Dedifferentiated amniotic fluid mesenchymal stem cell (primary cell): Measurements from ENCODE around the gene PTPN4.
"Not testable (repeated sequence)": the region's sequence is repeated elsewhere in the genome, so short reads cannot be mapped to it uniquely, and the experiment has no call there.

Experiments used
- DNase-seq: peaks from one replicate; pipeline ENCODE4 v3.0.0-alpha.2; 2016; ENCODE audit errors: extremely low spot score

PTPN4 gene

DNA sequence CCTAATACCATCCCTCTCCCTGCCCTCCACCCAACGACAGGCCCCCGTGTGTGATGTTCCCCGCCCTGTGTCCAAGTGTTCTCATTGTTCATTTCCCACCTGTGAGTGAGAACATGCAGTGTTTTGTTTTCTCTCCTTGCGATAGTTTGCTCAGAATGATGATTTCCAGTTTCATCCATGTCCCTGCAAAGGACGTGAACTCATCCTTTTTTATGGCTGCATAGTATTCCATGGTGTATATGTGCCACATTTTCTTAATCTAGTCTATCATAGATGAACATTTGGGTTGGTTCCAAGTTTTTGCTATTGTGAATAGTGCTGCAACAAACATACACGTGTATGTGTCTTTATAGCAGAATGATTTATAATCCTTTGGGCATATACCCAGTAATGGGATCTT, 44.7 kb downstream of the PTPN4 start:
- not testable (repeated sequence) for DNase-seq

DNA sequence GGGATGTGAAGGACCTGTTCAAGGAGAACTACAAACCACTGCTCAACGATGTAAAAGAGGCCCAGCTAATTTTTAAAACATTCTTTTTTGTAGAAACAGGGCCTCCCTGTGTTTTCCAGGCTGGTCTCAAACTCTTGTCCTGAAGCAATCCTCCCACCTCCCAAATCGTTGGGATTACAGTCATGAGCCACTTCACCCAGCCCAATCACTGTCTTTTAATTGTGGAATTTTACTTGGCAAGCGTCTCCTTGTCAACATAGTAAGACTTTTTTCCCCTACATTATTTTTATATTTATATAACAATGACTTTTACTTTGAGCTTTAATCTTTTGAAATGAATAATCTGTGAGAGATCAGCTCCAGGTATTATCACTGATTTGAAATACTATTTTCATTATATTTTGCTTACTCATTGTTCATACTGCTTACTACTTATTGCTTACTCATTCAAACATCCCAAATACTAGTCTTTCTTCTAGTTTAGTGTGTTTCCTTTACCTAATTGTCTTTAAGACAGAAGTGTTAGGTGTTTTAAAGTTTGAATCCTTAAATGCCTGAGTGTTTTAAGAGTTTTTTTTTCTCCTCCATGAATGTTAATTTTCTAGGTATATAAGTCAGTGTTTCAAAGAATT, 48.9 kb downstream of the PTPN4 start:
- no peak for DNase-seq

DNA sequence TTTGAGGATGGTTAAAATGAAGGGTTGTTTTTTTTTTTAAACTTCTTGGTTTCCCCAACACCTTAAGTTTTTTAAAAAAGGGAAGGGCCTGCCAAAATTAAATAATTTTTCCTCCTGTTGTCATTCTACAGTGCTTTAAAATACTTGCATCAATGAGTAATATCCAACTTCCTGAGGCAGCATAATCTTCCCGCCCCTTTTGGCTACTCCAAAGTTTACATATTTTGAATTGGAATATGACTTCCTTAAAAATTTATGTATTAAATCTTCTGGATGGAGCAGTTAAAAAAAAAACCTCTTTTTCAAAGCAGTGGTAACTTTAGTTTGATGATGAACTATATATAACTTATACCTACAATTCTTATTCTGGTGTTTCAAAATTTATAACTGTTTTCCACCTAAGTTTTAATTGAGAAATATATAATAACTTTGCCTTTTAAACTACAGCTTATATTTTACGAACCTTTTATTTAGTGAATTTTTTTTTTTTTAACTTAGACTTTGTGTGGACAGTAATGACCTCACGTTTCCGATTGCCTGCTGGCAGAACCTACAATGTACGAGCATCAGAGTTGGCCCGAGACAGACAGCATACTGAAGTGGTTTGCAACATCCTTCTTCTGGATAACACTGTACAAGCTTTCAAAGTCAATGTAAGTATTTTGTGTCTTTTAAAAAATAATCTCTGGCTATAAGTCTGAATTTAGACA, 49.8 kb downstream of the PTPN4 start:
- peak; percentile 58 for DNase-seq

DNA sequence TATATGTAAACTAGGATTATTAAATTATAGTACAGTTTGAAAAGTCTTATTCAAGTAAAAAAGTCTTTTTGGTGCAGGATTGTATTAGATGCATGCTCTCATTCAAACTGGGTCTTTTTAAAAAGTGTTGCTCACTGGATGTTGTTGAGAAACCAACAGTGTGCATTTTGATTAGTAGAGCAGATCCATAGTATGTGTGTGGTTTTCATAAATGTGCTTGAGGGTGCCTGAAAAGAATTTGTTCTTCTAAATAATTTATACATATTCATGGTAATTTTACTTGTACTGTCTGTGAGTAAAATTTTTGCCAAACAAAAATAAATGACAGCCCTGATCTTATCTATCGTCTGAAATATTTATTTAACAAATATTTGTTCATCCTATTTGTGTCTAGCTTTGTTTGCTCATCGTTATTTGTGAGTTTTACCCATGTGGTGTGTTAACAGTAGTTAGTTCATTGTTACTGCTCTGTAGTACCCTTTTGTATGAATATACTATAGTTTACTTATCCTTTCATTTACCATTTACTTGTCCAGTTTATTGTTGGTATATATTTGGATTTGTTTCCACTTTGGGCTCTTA, 50.4 kb downstream of the PTPN4 start:
- no peak for DNase-seq

DNA sequence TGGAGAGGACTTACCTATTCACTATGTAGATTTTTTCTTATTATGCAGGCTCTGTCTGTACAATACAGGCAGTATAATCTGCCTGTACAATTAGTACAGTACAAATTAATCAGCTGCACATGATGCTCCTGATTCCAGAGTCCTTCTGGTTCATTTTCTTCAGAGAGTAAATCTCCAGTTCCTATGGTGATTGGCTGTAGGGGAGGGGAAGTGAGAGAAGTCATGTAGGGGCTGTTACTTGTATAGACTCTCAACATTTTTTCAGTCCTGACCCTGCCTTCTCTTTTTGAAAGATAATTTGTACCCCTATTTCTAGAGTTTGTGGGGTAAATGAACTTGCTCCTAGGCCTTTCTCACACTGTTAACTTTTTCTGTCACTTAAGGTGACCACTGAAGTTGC, 54.5 kb downstream of the PTPN4 start:
- DNase-seq: no peak

DNA sequence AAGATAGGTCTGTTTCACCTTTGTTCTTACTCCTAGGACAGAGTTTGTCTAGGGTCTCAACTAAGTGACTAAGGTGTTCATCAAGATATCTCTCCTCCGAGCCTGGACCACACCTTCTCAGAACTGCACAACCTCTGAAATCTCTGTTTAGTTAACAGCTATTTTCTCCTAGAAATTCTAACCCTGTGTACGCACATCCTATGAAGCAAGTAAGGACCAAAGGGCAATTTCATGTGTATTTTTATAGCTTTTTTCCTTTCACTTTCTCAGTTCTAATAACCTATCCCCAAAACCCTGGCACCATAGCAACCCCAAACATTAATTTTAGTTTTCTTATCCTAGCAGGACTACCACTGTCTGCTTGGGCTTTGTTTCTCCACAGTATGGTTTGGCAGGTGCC, 59.1 kb downstream of the PTPN4 start:
- DNase-seq: no peak

DNA sequence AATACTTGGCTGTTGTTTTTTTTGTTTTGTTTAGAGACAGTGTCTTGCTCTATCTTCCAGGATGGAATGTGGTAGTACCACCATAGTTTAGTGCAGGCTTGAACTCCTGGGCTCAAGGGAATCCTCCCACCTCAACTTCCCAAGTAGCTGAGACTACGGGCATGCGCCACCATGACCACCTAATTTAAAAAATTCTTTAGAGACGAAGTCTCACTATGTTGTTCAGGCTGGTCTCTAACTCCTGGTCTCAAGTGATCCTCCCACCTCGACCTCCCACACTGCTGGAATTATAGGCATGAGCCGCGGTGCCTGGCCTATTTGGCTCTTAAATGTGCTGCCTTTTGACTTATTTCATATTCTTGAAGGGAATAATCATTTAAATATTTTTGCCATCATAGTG, 60.1 kb downstream of the PTPN4 start:
- DNase-seq: no peak

DNA sequence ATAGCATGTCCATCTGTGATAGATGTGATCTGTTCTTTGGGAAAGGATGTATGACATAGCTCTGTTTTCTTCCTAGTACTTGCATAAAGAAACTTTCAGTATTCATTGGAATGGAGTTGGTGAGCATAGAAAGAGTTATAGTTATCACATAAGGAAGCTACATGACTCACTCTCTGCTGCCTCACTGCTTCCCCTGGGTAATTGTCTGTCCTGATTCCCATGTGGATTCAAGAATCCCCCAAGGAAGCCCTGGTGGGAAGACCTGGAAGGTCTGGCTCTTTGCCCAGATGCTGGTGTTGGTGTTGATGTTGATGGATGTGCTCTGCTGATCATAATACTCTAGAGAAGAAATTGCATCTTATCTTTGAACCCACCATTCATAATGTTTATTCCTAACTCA, 60.6 kb downstream of the PTPN4 start:
- DNase-seq: no peak

DNA sequence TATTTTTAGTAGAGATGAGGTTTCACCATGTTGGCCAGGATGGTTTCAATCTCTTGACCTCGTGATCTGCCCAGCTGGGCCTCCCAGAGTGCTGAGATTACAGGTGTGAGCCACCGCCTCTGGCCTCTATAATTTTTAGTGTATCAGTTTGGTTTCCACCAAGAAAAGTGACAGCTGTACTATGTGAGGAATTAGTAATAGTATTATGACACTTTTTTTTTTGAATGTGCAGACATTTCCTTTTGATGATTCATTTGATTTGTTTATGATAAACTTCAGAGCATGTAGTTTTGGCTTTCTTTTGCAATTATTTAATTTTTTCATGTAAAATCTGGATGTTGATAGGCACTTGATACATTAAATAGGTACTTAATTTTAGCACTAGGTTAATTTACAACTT, 61.5 kb downstream of the PTPN4 start:
- DNase-seq: no peak

DNA sequence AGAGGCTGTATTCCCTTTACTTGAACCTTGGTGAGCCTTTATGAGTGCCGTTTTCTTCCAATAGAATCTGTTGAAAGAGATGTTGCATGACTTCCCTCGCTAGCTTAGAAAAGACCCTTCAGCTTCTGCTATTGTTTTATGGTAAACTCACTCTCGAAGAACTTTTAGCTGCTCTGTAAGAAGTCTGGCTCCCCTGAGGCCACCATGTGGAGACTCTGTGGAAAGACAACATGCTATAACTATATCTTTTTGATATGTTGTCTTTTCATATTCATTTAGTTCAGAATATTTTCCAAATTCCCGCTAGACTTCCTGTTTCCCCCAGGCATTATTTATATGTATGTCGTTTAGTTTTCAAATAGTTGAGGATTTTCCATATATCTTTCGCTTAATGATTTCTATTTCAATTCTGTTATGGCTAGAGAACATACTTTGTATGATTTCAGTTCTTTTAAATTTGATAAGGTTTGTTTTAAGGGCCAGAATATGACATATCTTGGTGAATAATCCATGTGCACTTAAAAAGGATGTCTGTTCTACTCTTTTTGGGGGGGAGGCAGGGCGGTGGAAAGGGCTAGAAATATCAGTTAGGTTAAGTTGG, 64.1 kb downstream of the PTPN4 start:
- peak; percentile 45 for DNase-seq

DNA sequence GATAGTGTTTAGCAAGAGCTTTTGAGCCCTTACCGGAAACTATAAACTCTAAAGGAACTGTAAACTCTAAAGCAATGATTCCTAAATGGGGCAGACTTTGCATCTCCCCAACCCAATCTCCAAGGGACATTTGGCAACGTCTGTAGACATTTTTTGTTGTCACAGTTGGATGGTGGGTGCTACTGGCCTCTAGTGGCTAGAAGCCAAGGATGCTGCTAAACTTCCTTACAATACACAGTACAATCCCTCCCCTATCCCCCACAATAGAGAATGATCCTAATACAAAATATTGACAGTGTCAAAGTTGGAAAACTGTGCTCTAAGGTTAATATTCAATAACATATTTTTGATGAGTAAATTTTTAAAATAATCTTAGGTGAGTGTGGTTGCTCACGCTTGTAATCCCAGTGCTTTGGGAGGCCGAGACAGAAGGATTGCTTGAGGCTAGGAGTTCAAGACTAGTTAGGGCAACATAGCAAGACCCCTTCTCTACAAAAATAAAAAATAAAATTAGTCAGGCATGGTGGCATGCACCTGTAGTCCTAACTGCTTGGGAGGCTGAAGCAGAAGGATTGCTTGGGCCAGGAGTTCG, 66.7 kb downstream of the PTPN4 start:
- no peak for DNase-seq

DNA sequence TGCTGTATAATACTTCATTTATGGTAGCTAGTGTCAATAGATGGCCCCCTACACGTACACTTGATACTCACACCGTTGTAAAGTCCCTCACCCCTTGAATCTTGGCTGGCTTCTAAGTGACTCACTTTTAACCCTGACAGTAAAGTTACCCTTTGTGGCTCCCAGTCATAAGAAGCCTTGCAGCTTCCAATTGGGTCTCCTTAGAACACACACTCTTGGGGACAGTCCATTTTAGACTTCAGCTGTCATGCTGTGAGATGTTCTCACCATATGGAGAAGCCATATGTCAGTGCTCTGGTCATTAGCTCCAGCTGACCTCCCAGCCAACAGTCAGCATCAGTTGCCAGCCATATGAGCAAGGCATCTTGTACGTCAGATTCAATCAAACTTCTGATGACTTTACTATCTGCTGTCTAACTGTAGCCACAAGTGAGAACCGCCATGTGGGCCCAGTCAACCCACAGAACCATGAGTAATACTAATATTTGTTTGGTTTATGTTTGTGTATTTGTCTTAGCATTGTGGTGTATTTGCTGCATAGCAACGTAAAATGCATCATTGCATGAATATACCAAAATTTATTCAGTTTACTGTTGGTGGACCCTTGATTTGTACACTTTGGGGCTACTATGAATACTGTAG, 68.3 kb downstream of the PTPN4 start:
- no peak for DNase-seq

DNA sequence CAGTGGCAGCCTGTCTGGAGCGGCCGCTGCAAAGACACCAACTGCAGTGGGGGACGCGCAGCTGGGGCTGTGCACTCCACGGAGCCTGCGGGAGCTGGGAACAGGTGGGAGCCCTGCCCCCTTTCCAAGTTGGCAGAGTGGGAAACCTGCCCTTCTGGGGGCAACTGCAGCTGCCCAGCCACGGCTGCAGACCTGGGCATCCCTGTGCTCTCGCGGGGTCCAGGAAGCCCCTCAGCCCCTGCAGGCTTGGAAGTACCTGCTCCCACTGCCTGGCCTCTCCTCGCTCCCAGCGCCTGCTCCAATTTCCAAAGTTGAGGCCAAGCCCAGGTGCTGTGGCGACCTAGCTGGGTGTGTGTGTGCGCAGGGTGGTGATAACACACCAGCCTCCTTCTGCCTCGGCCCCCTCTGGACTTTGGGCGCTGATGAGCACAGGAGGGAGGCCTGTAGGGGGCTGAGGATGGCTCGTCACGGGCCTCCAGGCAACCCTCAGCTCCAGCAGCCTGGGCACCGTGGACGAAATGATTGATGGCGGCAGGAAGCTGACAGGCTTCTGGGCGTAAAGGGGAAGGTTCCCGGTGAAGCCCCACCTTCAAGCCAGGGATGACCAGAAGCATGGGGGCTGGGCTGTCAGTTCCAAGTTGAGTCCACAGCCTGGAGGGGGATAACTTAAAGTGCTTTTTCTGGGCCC, 76.9 kb downstream of the PTPN4 start:
- DNase-seq: no peak

DNA sequence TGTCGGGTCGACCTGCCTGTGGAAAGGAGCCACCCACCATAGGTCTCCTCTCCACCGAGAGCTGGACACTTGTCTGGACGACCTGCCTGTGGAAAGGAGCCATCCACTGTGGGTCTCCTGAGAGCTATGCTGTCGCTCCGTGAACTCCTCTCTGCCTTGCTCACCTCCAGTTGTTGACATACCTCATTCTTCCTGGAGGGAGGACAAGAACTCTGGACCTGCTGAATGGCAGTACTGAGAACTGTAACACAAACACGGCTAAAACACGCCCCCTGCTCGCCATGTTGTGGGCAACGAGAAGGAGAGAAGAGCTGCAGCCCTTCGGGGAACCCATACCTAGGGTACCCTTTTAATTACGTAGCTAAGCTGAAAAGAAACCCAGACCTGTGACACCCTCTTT, 77.6 kb downstream of the PTPN4 start:
- DNase-seq: no peak

DNA sequence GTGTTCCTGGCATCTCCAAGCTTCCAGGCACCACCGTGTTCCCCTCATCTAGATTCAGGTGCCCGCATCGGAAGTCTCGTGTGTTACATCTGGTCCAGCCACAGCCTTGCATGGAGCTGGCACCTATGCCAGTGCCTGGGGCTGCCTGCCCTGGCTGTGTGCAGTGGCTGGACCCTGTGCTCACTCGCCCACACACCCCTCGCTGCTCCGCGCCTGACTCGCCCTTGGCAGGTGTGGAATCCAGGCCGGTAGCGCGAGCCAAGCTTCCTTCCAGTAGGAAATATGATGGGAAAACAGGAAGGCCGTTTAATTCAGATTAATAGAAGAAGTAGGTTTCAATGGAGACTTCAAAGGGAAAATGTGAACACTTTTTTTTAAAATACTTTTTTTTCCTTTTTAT, 78.0 kb downstream of the PTPN4 start:
- no peak for DNase-seq

DNA sequence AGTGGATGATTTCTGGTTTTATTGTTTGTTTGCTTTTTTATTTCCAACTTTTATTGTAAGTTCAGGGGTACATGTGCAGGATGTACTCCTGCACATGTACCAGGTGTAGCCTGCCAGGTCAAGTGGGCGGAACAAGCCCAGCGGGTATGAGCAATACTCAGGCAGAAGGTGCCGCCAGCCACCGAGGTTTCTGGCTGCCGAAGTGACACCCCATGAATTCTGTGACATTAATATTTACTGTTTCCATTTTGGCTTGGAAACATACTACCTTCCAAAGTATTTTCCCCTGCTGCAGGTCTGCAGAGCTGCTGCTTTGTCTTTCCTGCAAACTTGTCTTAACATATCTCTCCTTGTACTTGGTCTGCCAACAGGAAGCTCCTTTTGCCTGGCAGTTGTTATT, 78.5 kb downstream of the PTPN4 start:
- no peak for DNase-seq

DNA sequence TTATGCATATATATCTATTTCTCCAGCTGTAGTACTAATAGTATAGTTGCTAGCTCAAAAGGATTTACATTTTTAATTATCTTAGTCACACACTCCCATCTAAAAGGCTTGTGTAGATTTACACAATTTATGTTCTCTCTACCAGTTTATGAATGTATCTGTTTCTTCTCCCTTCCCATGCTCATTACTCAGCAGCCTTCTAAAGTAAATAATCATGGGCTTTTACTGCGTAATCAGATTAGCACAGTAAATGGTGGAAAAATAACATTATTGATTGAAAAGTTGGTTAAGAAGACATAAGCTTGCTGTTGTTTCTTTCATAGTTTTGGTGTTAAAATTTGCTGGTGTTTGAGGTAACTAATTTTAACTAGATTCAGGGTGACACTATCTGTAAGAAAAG, 81.8 kb downstream of the PTPN4 start:
- DNase-seq: no peak

DNA sequence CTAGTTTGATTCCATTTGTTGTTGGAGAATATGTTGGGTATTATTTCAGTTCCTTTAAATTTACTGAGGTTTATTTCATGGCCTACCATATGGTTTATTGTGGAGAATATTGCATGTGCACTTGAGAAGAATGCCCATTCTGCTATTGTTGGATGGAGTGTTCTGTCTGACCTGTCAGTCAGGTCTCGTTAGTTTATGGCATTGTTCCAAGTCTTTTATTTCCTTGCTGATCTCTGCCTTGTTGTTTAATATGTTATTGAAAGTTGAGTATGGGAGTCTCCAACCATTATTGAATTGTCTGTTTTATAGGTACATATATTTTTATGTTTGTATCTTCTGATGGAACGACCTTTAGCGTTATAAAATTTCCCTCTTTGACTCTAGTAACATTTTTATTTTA, 86.3 kb downstream of the PTPN4 start:
- no peak for DNase-seq

DNA sequence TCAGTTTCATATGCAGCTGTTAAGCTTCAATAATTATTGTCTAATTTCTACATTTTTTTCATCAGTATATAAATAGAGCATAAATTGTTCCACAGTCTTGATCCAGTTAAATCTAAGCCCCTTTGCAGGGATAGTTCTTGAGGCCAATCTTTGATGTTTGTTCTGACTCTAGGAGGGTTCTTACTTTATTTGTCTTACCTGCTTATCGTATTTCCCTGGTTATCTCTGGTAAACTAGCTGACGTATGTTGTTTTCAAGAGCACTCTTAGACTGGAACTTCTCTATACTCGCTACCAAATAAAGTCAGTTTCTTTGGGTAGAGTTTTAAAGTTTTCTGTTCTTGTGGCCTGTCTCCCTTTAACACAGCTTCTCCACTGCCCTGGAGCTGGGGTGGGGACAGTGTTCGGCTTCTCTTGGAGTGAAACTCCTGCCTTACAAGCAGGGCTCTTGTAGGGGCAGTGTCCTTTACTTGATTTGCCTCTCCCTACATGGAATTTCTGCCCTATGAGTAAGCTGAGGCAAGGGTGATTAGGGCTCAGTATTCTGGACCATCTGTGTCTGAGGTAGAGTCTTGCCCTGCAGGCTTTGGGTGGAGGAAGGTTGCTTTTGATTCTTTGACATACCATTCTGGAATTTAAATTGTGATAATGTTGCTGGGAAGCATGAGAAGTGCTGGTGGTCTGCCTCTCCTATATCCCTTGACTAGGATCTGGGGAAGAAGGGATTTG, 90.3 kb downstream of the PTPN4 start:
- DNase-seq: peak; percentile 22

DNA sequence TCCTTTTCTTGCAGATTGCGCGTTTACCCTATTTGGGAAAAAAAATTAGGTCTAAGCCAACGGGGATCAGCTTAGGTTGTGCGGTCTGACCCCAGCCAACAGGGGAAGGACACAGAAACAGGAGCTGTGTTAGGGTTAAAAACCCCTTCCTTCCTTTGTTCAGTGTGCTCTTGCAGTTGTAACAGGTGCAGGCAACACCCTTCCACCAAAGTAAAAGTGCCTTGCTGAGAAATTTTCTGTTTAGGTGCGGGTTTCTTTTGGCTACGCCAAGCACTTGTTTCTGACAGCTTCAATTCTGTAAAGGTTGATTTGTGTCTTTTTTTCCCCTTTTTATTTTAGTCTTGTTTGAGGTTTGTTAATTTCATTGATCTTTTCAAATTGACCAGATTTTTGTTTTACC, 92.5 kb downstream of the PTPN4 start:
- no peak for DNase-seq
